ENCODE measurements around the gene FAM124B. TPM values are rescaled to one million over a fixed set of nuclear protein-coding genes. Genes with fewer than 3 reads are reported as not detected.
"Not testable (repeated sequence)": the region's sequence is repeated elsewhere in the genome, so short reads cannot be mapped to it uniquely, and the experiment has no call there.

FAM124B gene
- total RNA-seq, 1 experiment from 2014 or later, result 0.11 TPM

DNA sequence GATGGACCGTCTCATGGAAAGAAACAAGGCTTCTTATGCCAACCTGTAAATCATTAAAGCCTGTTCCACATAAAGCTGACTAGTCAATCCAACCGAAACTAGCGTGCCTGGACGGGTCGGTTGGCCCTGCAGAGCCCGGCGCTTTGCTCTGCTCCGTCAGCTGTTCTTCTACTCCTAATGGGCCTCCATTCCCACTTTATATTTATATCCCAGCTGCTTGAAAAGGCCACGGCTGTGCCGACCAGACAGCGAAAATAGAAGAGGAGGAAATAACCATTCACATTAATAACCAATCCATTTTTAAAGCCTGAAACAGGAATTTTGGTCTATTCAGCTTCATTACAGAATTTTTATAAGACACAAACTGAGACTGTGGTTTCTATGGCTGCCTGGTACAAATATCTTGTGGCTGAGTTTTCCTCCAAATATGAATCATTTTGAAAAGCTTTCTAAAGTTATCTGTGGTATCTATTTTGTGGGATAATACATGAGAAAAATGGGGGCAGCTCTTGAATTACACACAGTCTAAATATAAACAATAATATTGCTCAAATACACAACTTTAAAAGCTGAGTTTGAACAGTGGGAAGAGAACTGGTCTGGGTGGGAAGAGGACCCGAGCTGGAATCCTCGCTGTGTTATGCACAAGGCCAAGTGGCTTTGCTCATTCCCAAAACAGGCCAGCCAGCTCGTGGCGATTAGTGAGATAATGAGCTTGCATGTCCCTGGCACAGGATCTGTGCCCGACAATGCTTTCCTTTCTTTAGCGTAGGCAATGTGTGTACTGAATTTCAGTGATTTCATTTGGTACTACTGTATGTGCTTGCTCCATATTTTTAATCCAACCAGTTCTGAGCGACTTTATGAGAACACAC is 10.5 kb upstream of the FAM124B start:
- peak; percentile 46 for DNase-seq (ENCODE audit: low read depth)

GRCh38 chr2:224410946-224411561 is 9.1 kb upstream of the FAM124B start:
- DNase-seq (ENCODE audit: low read depth), result no peak

GRCh38 chr2:224408676-224409075 is 6.8 kb upstream of the FAM124B start:
- DNase-seq (ENCODE audit: low read depth), result no peak

GRCh38 chr2:224407241-224407701 is 5.4 kb upstream of the FAM124B start:
- DNase-seq (ENCODE audit: low read depth), result no peak

DNA sequence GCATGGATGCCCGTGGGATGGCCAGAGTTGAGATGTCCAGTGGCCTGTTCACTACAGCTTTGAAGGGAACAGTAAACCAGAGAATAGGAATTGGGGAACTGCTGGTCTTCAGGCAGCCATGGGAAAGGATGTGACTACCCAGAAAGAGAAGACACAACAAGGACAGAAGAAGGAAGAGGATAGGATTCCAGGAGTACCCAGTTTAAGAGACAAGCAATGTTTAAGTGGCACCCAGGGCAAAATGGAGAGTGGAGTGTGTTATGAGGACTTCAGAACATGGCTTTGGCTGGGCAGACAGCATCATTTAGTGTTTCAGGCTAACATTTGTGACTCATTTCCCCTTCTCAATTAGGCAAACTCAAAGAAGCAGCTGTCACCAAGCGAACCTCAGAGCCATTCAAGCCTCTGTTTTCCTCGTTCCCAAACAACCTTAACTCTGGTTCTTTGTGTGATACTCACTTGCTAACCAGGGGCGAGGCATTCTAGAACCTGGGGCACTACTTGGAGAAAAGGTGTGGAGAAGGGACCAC is 4.0 kb upstream of the FAM124B start:
- DNase-seq (ENCODE audit: low read depth), result no peak

DNA sequence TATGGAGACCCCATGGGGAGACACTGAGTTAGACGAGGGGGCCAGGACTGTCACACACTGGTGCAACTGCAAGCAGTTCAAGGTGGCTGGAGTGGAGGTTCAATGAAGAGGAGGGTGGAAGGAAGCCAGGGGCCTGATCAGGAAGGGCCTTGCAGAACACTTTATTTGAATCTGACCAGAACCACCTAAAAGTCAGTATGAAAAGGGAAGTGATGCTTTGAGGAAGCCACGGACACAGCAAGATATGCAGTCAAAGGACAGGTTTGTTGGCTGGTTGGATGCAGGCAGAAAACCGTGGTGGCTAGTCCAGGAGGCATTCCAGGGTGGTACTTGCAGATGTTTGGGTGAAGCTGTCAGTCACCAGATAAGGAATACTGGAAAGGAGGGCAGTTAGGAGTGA is 3.5 kb upstream of the FAM124B start:
- DNase-seq (ENCODE audit: low read depth), result no peak

DNA sequence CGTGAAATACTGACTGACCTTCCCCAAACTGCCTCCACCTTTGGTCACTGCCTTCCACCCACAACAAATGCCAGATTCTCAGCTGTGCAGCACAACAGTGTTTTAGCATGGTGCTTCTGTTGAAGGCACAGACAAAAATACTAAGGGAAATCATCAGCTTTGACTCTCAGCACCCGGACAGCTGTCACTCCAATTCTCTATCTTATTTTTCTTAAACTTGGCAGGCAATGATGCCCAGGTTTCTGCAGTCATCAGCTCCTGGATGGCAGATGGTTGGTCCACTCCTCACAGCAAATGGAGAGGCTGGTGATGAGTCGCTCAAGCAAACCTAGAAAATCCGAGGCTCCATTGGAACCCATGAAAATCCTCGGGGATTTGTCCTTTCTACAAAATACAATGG is 2.9 kb upstream of the FAM124B start:
- no peak for DNase-seq (ENCODE audit: low read depth)

- DNase-seq (ENCODE audit: low read depth), result no peak
These were observed 1.8 kb upstream of the FAM124B start for GRCh38 chr2:224403657-224404056.

GRCh38 chr2:224400886-224401632 is 848 bp downstream of the FAM124B start:
- no peak for DNase-seq (ENCODE audit: low read depth)

DNA sequence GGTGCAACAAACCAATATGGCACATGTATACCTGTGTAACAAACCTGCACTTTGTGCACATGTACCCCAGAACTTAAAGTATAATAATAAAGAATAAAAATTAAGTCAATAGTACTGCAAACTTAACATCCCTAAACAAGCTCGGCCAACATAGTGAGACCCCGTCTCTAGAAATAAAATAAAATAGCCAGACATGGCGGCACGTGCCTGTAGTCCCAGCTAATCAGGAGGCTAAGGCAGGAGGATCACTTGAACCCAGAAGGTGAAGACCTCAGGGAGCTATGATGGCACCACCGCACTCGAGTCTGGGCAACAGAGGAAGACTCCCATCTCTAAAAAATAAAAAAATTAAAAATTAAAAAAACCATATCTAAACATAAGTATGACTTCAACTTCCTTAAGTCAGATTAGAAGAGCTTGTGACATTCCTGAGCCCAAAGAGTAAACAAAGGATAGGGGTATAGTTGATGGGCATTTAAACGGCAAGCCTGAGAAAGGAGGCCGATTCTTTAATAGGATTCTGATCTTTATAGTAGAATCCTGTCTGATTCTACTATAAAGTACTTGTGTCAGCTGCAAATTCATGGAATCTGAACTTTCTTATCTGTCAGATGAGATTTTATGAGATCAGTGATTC is 1.6 kb downstream of the FAM124B start:
- no peak for DNase-seq (ENCODE audit: low read depth)

- no peak for DNase-seq (ENCODE audit: low read depth)
These were observed 3.6 kb downstream of the FAM124B start for GRCh38 chr2:224398289-224398688.

- DNase-seq (ENCODE audit: low read depth), result not testable (repeated sequence)
These were observed 4.8 kb downstream of the FAM124B start for GRCh38 chr2:224397100-224397499.

- peak; percentile 27 for DNase-seq (ENCODE audit: low read depth)
These were observed 6.1 kb downstream of the FAM124B start for GRCh38 chr2:224395620-224396390.

- DNase-seq (ENCODE audit: low read depth), result no peak
These were observed 8.6 kb downstream of the FAM124B start for GRCh38 chr2:224393157-224393872.

DNA sequence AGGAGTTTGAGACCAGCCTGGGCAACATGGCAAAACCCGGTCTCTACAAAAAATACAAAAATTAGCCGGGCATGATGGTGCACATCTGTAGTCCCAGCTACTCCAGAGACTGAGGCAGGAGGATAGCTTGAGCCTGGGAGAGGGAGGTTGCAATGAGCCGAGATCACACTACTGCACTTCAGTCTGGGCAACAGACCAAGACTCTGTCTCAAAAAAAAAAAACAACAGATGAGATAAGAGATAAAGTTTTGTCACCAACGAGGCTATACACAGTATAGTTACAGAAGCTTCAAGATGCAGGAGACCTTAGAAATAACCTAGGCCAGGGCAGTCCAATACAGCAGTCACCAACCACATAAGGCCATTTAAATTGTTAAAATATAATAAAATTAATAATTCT is 9.4 kb downstream of the FAM124B start:
- no peak for DNase-seq (ENCODE audit: low read depth)

- no peak for DNase-seq (ENCODE audit: low read depth)
These were observed 12.6 kb downstream of the FAM124B start for GRCh38 chr2:224389317-224389716.

DNA sequence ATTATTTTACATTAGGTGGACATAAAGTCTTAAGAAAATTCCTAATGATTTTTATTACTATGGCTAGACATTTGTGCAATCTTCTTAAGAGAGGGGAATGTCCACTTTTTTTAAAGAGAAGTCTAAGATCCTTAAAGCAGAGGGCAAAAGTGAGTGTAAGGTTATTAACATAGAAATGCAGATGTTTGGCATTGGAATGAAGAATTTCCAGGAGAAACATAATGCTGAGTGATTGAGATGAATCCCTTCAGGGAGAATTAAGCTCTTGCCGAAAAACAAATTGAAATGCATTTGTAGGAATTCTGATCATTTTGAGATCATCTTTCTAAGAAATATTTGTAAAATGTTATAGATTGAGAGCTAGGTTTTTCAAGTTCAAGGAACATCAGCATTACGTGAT is 15.0 kb downstream of the FAM124B start:
- DNase-seq (ENCODE audit: low read depth), result no peak

- DNase-seq (ENCODE audit: low read depth), result no peak
These were observed 18.8 kb downstream of the FAM124B start for GRCh38 chr2:224382973-224383555.

DNA sequence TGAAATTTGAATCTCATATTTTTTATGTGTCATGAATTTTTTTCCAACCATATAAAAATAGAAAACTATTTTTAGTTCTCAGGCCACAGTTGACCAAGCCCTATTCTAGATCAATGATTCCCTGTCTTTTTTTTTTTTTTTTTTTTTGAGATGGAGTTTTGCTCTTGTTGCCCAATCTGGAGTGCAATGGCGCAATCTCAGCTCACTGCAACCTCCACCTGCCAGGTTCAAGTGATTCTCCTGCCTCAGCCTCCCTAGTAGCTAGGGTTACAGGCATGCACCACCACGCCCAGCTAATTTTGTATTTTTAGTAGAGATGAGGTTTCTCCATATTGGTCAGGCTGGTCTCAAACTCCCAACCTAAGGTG is 19.6 kb downstream of the FAM124B start:
- DNase-seq (ENCODE audit: low read depth), result not testable (repeated sequence)

Data from Daoy (cell line).